HG02571 (cell line): Measurements from ENCODE around the gene SYT8.
"Not testable (repeated sequence)": the region's sequence is repeated elsewhere in the genome, so short reads cannot be mapped to it uniquely, and the experiment has no call there.

ENCODE experiments used
- ATAC-seq: cut with Tn5 transposase; IDR thresholded peaks from one replicate; pipeline ENCODE4 v1.9.1; 2021; ENCODE audit warnings: mild to moderate bottlenecking, moderate library complexity; ENCODE audit not compliant: unreplicated experiment

SYT8 gene

GRCh38 chr11:1870721-1871466 is 36.1 kb downstream of the SYT8 start:
- no peak for ATAC-seq

- ATAC-seq = no peak
These were observed 36.7 kb downstream of the SYT8 start for GRCh38 chr11:1871531-1871930.

DNA sequence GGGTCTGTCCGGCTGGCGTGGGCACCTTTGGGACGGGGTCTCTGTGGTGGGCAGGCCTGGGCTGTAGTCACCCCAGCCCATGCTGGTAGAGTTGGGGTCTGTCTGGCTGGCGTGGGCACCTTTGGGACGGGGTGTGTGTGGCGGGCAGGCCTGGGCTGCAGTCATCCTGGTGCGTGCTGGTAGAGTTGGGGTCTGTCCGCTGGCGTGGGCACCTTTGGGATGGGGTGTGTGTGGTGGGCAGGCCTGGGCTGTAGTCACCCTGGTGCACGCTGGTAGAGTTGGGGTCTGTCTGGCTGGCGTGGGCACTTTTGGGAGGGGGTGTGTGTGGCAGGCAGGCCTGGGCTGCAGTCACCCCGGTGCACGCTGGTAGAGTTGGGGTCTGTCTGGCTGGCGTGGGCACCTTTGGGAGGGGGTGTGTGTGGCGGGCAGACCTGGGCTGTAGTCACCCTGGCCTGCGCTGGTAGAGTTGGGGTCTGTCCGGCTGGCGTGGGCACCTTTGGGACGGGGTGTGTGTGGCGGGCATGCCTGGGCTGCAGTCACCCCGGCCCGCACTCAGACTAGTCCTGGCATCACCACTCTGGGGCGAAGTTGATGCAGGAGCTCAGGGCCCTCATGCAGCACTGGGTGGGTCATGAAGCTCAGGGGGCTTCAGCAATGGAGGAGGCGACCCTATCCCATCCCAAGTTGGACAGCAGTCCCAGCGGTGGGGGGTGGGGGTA is 37.6 kb downstream of the SYT8 start:
- no peak for ATAC-seq

- ATAC-seq = no peak
These were observed 38.4 kb downstream of the SYT8 start for GRCh38 chr11:1873048-1873812.

DNA sequence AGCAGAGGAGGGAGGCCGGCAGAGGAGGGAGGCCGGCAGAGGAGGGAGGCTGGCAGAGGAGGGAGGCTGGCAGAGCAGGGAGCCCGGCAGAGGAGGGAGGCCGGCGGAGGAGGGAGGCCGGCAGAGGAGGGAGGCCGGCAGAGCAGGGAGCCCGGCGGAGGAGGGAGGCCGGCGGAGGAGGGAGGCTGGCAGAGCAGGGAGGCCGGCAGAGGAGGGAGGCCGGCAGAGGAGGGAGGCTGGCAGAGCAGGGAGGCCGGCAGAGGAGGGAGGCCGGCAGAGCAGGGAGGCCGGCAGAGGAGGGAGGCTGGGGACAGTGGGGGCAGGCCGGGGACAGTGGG is 39.0 kb downstream of the SYT8 start:
- not testable (repeated sequence) for ATAC-seq

DNA sequence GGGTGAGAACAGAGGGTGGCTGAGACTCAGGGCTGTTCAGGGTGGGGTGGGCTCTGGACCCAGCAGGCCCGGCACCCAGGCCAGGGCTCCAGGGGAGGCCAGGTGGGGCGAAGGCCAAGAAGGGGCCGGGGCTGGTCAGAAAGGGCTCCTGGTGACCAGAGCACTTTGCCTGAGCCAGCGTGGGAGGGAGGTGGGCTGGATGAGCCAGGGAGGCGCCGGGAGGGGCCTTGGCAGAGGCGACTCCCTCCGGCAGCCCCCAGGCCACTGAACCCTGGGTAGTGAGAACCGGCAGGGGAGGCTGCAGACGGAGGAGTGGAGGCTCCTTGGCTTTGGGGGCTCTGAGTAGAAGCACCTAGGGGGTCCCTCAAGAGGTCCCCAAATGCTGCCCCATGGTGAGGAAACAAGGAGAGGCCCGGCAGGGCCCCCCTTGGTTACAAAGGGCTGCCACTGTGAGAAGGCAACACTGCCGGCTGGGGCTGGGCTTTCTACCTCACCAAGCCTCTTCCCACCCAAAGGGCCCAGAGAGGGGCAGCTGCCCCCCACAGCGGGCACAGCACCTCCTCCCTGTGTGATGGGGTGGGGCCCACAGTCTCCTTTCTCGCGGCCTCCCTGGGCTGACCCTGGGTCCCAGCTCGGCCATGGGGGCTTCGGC is 39.8 kb downstream of the SYT8 start:
- ATAC-seq = not testable (repeated sequence)

DNA sequence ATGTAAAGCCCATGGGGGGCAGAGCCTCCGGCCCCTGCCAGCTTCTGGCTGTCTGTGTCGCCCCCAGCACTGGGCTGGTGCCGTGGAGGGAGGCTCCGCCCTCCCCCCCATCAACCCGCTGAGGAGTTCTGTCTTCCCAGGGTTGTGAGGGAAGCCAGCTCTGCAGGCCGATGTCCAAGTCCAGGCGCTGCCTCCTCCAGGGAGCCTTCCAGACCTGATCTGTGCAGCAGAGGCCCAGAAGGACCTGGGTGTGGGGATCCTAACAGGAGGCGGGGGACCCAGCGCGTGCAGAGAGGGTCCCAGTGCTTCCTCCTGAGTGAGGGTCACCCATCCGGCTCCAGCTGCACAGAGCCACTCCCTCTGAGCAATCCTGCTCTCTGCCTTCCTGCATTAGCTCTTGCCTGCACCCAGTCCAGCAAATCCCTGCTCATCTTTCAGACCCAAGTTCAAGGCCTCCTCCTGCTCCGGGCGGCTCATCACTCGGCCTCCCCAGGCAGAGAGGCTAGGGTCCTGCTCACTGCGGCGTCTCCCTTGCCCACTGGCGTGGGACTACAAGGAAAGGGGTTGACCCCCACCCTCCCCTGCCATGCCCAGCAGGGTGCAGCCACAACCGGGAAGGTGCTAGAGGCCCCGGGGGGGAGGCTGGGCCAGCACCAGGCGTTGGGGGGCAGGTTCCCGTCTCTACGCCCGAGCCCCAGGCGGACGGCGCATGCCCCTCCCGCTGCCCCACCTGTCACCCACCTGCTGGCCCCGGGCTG is 40.5 kb downstream of the SYT8 start:
- ATAC-seq = no peak

- not testable (repeated sequence) for ATAC-seq
These were observed 41.1 kb downstream of the SYT8 start for GRCh38 chr11:1875851-1876301.

DNA sequence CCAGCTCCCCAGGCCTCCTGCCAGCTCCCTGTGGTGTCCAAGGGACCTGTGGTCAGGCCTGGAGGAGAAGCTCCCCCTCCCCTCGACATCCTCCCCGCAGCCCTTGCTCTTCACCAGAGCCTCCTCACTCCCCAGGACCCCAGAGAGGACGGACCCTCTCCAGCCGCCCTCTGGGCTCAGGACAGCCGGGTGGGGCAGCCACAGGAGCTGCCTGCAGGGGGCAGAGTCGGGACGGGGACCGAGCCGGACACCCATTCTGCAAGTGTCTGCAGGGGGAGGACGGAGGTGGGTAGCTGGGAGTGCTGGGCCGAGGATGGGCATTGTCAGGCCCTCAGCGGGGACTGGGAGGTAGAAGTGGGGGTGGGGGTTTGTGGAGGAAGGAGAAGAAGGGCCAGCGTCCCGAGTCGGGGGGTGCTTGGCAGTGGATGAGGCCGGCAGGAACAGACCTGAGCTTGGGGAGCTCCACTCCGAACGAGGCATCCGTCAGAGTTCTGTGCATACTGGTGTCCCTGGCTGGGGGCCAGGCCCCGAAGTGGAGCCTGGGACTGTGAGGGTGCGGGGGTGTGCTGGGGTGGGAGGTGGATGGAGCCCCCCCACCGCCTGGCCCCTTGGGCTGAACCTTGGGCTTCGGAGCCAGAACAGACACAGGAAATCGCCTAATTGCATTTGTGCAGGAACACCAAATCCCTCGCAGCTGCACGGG is 41.7 kb downstream of the SYT8 start:
- ATAC-seq = no peak

DNA sequence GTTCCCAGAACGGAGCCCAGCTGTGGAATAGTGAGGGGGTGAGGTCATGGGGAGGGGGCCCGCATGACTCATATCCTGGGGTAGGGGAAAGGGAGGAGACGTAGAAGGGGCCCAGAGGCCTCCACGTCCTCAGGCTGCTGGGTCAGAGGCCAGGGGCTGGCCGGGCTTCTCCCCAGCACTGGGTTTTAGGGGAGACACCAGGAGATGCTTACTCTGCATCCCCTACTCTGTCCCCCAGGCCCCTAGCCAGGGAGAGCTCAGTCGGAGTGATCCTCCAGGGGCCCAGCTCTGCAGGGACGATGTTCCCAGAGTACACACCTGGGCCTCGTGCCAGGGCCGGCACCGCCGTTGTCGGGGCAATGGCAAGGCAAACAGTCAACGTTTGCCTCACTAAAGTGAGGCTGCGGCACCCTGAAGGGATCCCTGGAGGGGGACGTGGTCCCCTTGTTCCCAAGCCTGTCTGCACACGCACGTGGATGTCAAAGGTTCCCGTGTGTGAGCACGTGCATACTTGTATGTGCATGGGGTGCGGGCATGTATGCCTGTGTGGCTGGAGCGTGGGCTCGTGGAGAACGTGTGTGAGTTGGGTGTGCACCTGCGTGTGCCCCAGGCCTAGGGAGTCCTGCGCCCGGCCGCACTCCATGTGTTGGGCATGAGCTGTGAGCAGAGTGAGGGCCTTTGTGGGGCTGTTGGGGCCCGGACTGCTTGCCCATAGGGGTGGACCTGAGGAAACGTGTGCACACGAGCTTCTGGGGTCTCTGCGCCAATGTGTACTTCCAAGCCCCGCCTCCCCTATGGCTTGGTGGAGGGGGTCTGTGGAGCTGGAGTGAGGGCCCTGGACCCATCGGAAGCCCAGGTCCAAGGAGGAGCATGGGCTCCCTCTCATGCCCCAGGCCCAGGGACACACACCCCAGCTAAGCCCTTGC is 42.7 kb downstream of the SYT8 start:
- ATAC-seq = no peak

GRCh38 chr11:1878137-1879031 is 43.6 kb downstream of the SYT8 start:
- ATAC-seq = no peak

GRCh38 chr11:1879342-1879940 is 44.7 kb downstream of the SYT8 start:
- no peak for ATAC-seq

GRCh38 chr11:1879941-1880720 is 45.3 kb downstream of the SYT8 start:
- ATAC-seq = no peak

DNA sequence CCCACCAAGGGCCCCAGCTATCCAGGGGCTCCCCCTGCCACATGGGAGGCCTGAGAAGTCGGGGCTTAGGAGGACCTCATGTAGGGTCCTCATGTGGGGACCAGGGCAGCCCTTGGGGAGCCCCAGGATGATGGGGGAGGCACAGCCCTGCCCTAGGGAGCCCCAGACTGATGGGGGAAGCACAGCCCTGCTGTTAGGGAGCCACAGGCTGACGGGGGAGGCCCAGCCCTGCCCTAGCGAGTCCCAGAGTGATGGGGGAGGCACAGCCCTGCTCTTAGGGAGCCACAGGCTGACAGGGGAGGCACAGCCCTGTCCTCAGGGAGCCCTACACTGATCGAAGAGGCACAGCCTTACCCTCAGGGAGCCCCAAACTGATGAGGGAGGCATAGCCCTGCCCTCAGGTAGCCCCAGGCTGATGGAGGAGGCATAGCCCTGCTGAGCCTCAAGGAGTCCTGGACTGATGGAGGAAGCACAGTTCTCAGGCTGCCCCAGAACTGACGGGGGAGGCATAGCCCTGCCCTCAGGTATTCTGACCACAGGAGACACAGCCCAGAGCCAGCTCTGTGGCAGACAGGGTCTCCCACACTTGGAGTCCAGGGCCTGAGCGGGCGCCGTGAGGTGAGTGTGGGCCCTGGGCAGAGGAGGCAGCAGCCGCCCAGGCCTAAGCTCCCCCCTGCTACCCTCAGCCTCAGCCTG is 46.1 kb downstream of the SYT8 start:
- no peak for ATAC-seq

DNA sequence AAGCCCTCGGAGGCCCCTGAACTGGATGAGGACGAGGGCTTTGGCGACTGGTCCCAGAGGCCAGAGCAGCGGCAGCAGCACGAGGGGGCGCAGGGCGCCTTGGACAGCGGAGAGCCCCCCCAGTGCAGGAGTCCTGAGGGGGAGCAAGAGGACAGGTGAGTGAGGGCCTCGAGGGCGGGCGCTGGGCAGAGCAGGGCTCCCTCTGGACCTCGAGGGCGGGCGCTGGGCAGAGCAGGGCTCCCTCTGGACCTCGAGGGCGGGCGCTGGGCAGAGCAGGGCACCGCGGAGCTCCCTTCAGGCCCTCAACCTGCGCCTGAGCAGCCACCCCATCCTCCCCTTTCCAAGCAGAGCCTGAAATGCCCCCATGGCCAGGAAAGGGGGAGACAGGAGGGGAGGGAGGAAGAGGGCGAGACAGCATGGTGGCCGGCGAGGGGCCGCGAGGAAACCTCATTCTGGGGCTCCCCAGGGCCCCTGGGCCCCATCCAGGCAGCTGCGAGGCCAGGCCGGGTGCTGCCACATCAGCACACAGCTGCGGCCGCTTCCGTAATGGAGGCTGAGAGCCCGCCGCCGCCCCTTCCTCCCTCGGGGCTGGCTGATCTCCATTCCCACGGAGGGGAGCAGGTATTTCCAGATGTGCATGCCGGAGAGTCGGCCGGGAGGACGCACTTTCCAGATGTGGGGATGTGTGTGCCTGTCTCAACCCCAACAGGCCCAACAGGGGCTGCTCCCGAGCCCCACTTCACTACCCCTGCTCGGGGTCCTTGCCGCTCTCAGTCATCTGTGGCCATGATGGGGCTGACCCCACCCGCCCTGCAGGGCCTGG is 46.9 kb downstream of the SYT8 start:
- no peak for ATAC-seq
